ENCODE data around the gene ZNF750.

Gene ZNF750

DNA sequence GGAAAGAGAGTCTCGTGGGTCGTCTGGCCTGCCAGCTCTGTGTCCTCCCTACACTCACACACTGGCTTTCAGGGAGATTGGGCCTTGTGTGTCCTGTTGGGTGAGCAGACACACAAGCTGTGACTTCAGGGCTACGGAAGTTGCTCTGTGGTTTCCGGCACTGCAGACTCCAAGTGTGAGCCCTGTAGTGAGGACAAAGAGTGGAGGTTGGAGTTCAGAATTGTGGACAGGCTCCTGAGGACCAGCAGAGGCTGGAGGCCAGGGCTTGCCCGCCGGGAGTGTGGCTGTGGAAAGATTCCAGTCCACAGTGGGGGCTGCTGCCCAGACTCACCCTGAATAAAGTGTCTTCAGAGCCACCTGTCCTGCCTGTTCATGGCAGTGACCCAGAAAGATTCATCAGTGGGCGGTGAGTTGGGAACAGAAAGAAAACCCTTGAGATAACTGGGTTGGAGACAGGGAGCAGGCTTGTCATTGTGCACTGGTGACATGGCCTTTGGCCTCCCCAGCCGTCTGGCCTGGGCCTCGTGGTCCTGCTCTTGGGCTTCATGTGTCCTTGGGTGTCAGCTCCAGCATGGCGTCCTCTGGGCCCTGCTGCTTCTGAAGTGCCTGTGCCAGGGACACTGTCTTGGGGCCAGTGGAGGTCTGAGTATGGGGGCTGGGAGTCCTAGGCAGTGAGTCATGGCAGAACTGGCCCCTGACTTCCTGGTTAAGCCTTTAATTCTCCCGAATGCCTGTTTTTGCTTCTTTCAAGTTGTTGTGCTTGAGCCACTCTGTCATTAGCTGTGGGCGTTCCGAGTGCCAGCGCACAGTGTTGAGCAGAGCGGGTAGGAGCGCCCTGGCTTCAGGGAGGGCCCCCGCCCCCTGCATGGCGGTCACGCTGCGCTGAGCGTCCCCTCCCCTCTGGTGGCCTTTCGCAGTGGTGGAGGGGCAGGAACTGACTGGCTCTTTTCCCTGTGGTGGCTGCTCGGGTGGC, 19.9 kb upstream of the ZNF750 start:
- peak; percentile 67 for DNase-seq (ENCODE audit: low spot score)

DNA sequence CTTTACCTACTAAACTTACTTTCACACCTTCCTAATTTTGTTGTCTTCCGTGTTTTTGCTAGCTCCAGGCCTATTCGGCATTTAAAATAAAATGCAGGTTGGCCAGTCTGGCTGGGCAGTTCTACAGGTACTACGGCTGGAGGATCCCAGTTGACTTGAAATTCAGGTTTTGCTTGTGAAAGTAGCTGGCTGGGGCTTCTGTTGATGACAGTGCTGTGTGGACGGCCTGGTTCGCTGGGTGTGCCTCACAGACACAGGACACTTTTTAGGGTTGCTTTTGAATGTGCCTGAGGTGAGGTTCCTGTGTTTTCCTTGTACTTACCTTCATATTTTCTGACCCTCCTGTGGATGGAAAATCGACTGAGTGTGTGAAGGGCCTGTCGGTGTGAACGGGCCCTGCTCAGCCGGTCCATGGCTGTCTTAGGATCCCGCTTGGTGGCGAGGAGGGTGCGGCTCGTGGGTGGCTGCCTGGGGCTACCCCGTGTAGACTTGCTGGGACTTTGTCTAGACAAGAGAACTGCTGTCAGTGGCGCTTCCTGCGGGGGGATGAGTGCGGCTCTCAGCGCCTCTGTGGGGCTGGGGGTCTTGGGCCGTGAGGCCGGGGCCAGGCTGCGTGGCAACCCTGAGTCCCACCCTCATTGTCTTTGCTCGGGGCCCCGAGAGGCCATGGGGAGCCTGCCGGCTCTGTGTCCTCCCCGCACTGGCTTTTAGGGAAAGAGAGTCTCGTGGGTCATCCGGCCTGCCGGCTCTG, 18.7 kb upstream of the ZNF750 start:
- DNase-seq (ENCODE audit: low spot score), result no peak

- no peak for DNase-seq (ENCODE audit: low spot score)
These were observed 16.5 kb upstream of the ZNF750 start for GRCh38 chr17:82856361-82856760.

GRCh38 chr17:82854226-82854625, 14.4 kb upstream of the ZNF750 start:
- no peak for DNase-seq (ENCODE audit: low spot score)

DNA sequence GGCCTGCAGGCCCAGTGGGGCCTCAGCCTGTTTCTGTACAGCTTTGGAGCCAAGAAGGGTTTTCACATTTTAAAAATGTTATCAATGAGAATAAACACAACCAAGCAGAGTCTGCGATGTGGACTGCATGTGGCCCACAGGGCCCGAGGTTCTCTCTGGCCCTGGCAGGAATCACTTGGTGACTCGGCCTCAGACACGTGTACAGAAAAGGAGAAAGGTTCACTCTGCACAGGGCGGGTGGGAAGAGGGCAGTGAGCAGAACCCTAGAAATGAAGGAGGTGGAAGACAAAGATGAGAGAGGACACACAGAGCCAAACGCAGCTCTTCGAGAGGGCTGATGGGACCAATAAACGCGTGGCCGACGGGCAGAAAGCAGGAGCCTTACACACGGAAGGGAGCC, 11.6 kb upstream of the ZNF750 start:
- no peak for DNase-seq (ENCODE audit: low spot score)

DNA sequence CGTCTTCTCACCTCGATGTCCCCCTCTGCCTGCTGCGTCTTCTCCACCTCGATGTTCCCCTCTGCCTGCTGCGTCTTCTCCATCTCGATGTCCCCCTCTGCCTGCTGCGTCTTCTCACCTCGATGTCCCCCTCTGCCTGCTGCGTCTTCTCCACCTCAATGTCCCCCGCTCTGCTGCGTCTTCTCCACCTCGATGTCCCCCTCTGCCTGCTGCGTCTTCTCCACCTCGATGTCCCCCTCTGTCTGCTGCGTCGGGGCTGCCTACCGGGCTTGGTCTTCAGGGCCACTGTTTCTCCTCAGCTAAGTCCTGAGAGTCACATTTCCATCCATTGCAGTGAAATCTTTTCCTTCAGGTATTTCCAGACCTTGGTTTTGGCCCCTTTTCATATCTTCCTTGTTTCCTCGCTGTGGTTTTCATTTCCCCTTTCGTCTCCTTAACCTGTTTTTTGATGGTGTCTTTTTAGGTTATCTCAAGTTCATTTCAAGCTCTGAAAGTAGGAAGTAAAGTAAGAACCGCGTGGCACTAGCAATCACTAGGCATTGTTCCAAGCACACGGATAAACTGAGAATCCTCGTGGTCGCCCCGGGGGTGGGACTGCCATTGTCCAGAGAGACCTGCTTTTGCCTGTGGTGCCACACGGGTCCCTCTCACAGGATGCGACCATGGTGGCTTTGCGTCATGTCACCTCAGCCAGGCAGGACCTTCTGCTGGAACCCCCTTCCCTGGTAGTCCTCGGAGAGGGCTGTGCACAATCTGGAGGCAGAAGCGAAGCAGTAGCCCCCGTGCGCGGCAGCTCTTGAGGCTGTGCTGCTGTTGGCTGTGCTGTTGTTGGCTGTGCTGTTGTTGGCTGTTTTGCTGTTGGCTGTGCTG, 9.5 kb upstream of the ZNF750 start:
- DNase-seq (ENCODE audit: low spot score), result no peak

DNA sequence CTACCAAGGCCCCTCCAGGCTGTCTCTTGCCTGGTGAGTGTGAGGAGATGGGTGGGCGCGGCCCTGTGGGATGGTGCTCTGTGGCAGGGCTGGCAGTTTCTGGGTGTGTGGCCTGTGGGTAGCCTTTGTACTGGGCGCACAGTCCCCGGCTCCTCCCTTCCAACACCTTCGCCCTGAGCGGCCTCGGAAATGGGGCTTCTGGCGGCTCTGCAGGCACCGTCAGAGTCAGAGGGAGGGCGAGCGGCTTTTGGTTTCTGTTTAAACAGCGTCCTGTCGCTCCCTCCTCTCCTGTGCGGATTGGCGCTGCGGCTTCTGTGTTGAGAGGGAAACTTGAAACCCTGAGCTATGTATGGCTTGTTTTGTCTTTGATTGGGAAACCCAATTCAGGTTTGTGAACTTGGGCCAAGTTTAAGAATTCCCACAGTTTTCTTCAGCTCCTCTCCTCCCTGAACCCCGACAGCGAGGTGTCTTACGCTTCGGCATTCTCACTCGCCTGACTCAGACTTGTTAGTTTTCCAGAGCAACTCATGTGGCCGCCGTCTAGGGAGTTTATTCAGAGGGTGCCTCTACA, 8.3 kb upstream of the ZNF750 start:
- peak; percentile 28 for DNase-seq (ENCODE audit: low spot score)

GRCh38 chr17:82846061-82846691, 6.4 kb upstream of the ZNF750 start:
- DNase-seq (ENCODE audit: low spot score), result no peak

DNA sequence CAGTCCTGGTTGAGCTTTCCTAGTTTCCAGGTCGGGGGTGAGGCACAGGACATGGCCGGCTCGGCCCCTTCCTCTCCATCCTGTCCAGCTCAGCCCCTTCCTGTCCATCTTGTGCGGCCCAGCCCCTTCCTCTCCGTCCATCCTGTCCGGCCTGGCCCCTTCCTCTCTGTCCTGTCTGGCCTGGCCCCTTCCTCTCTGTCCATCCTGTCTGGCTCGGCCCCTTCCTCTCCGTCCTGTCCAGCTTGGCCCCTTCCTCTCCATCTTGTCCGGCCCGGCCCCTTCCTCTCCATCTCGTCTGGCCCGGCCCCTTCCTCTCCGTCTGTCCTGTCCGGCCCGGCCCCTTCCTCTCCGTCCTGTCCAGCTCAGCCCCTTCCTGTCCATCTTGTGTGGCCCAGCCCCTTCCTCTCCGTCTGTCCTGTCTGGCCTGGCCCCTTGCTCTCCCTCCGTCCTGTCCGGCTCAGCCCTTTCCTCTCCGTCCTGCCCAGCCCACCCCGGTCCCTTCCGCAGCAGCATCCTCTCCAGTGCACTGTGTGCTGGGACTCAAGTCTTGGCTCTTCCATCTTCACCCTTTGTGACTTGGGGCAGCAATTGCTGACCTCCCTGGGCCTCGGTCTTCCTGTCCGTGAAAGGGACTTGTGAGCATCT, 5.5 kb upstream of the ZNF750 start:
- no peak for DNase-seq (ENCODE audit: low spot score)

DNA sequence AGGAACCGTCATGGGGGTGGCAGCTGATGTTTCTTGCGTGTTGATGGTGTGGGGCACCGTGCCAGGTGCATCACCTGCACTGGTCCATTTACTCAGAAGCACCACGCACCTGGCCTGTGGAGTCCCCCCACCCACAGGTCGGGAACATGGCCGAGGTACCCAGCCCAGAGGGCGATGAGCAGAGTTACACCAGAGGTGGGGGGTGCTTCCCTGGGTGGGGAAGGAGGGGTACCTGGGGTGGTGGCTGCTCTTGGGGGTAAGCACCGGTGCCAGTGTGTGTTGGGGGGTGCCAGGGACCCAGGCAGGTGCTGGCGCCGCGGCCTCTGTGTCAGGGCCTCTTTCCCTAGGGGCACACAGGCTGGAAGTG, 5.0 kb upstream of the ZNF750 start:
- no peak for DNase-seq (ENCODE audit: low spot score)

- DNase-seq (ENCODE audit: low spot score), result no peak
These were observed 4.3 kb upstream of the ZNF750 start for GRCh38 chr17:82843904-82844680.

- DNase-seq (ENCODE audit: low spot score), result no peak
These were observed 2.2 kb upstream of the ZNF750 start for GRCh38 chr17:82841921-82842596.

GRCh38 chr17:82840431-82840831, 609 bp upstream of the ZNF750 start:
- no peak for DNase-seq (ENCODE audit: low spot score)

DNA sequence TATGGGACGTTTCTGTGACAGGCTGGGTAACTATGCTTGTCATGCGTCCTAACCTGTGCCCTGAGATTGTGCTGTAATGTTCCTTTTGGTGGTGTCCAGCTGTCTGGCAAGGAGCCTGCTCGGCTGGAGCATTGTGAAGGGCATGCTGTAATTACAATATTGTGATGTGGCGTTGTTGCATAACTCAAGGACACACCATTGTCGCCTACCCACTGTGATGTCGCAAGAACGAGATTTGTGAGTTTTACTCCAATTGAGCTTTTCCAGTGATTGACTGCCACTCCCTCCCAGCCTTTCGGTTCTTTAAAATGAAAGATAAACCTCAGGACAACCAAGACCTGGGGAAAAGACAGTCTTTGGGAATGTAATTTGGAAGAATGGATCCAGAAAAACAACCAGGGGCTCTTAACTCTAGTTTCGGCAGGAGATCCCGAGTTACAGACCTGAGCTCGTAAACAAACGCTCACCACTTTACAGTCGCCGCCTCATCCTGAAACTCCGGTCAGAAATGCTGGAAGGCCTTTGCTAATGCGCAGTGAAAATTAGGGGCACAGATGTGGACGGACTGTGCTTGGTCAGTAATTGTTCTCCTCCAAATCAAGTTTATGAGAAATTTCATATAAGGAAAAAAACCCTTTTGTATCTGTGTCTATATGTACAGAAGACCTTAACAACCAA, 1.3 kb downstream of the ZNF750 start:
- DNase-seq (ENCODE audit: low spot score), result no peak

DNA sequence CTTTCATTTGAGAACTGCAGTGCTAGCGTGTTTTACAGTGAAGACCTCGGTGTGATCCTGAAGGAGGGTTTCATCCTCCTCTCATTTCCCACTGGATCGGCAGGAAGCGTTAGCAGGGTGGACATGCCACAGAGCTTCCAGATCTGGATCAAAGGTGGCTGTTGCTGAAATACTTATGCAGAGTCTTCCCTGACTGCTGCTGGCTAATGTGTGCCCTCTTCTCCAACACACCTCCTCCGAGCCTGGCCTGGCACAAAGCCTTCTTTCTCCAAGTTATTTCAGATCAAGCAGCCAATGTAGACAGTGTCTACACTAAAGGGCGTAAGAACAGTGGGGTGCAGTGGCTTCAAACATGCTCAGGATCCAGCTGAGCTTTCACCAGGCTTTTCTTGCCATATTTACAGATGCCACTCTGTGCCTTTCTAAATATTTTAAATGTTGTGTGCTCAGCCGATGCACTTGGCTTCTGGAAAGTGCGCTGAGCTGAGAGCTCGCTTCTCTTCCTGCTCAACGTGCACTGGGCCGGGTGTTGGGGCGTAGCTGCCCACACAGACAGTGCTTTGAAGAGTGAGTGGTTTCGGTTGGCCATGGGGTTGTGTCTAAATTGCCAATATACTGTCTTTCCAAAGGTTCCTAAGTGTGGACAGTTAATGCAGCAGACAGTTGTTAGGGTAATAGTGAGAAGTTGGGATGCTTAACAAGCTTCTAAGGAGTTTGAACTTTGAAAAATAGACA, 2.1 kb downstream of the ZNF750 start:
- DNase-seq (ENCODE audit: low spot score), result no peak

DNA sequence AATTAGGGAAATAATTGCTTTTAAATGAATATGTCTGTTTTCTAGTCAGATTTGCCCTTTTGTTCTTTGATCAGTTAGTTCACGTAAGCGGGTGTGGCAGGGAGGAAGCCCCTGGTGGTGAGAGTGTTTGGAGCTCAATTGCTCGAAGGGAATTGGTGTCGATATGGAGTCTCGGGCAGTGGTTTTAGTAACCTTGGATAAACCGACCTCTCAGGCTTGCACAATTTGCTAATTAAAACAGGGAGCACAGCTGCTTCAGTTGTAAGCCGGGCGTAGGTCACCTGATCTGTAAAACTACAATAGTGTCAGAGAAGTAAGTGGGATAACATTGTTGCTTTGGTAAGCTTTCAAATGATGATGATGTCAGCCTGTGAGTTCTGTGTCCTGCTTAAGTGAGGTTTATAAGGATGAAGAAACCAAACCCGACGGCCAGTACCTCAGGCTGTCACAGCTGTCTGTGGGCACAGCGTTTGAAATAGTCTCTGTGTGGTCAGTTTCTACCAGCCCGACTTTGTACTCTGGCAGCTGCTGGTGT, 2.9 kb downstream of the ZNF750 start:
- DNase-seq (ENCODE audit: low spot score), result peak; percentile 29

DNA sequence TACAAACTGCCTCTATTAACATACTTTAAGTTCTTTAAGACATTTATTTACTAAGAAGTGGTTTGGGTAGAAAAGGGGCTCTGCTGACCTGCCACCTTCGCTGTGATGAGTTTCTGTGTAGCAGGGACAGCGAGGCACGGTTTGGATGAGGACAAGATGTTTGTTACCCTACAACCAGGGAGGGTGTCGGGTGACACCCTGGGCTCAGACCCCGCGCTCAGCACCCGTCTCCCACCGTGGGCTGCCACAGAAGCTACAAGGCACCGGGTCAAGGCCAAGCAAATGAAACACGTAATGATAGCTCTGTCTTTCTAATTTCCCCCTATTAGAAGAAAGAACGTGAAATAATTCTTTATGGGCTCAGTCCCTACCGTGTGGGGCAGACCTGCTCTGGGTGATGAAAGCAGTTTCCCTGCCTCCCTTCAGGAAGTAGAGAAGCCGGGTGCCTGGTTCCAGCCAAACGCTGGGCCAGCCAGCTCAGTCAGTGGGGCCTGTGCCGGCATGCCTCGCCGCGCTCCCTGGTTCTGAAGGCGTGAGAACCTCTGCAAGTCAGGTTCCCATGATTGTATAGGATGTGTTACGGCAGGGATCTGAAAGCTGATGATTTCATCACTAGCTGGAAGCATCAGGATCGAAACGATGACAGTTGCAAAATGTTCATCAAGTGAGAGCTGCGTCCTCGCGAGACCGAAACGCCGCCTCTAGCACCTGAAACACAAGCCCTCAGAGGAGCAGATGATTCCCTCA, 3.9 kb downstream of the ZNF750 start:
- DNase-seq (ENCODE audit: low spot score), result no peak
